Heart left ventricle (tissue), 13 donors: ENCODE measurements around the gene OLIG1.

Experiments used
- POLR2A ChIP-seq, 2 donors: fragments of 450-650 bp; IDR thresholded peaks; one replicate each; pipeline ENCODE4 v1.6.1; 2017; ENCODE audit warnings: antibody characterized with exemption in 2 of 2, mild to moderate bottlenecking in 2 of 2, moderate library complexity in 2 of 2
- TF ChIP-seq, protein P1 (sequence below), 12 donors: fragments of 200-600 bp; sonication (generic) in 4 of 12; IDR thresholded peaks; one replicate each; pipeline versions ENCODE4 v1.5.0 to v1.8.0; 2018 to 2022; ENCODE audit warnings: antibody characterized with exemption in 12 of 12, mild to moderate bottlenecking in 5 of 12
- donor health status: ischemic (EF 13 %, LVEDD 7.1; RV severe dilation, severe dysfunction).
- donor health status: DM: no; HTN: yes; CAD: no.
- donor health status: DM: no; HTN: no; CAD: no.
- donor health status: ischemic (EF 25% LVEDD 6.9; RV normal size, moderate dysfunction).
- donor health status: ischemic (EF 25% LVEDD 5.7; RV mildly dilated, moderate dysfunction).
- donor health status: ischemic (EF 35%, LVEDD 5.7; RV mildly dilated, moderate dysfunction).
- donor health status: nonischemic (EF 11% LVEDD 7.7; RV severe dilation, severe dysfunction).
- donor health status: DM: yes; HTN: yes; CAD: no.
- donor health status: PGD.
- donor health status: ischemic (EF 29% LVEDD 5.4; RV normal size, mild dysfunction).
- donor health status: nonischemic (EF 23%, LVEDD 6.1; RV moderate dilation, normal function).

DNA sequence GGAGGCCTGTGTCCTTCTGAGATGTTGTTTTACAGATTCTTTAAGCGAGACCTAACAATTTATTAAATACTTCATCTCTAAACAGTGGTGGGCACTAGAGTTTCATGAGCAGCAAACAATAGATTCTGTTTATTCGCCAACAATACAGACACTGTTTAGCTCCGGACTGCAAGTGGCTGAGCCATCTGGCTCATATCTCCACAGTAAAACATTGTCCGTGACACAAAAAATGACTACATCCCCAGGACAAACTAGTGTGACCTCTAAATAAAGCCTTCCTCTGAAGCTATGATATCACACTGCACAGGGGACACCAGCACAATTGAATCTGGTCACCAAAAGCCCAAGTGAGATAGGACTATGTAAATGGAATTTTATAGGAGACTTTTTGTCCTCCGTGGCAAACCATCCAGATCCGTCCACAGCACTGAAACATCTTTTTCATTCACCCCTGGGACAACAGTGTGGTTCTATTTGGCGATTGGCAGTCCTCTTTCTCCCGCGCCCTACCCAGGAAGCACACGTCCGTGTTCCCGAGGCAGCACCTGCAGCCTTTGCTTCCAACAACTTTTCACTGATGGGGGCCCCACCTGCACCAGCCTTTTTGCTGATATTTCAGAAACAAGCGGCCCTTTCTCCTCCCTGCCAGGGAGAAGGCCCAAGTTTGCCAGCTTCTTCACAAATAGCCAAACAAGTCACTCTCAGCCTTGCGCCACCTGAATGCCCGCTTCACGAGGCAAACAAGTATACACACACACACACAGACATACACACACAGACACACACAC, 47.4 kb downstream of the OLIG1 start:
- TF ChIP-seq, protein P1, sequence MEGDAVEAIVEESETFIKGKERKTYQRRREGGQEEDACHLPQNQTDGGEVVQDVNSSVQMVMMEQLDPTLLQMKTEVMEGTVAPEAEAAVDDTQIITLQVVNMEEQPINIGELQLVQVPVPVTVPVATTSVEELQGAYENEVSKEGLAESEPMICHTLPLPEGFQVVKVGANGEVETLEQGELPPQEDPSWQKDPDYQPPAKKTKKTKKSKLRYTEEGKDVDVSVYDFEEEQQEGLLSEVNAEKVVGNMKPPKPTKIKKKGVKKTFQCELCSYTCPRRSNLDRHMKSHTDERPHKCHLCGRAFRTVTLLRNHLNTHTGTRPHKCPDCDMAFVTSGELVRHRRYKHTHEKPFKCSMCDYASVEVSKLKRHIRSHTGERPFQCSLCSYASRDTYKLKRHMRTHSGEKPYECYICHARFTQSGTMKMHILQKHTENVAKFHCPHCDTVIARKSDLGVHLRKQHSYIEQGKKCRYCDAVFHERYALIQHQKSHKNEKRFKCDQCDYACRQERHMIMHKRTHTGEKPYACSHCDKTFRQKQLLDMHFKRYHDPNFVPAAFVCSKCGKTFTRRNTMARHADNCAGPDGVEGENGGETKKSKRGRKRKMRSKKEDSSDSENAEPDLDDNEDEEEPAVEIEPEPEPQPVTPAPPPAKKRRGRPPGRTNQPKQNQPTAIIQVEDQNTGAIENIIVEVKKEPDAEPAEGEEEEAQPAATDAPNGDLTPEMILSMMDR (IDR thresholded peaks at IDR 0.05): no peak
- TF ChIP-seq POLR2A (IDR thresholded peaks at IDR 0.05): no peak
